Stimulated activated CD8-positive, alpha-beta memory T cell treated with anti-CD3 and anti-CD28 coated beads, Interleukin-15, amount 100 ng/mL, for 48 hours (primary cell): ENCODE measurements around the gene KIFAP3.
"Not testable (repeated sequence)": the region's sequence is repeated elsewhere in the genome, so short reads cannot be mapped to it uniquely, and the experiment has no call there.

Source experiments
- DNase-seq, 2 donors: peaks; one replicate each; pipeline ENCODE4 v3.0.0-alpha.2; 2020; ENCODE audit warnings: low read depth in 2 of 2

The KIFAP3 gene

DNA sequence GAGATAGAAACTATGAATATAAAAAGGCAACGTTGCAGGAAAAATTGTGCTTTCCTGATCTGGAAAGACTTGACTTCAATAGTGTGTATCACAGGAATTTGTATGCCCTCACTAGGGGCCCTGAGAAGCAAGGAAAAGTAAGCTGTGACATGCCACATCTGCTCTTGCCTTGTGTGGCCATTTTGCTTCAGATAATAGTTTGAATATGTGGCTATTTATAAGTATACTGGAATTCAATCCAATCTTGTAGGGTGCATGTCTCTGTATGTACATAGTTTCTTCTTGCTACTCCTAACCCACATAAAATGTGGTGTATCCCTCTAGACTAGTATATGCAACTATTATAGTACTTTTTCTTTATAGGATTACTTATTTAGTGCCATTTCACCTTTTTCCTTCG lies 149.7 kb downstream of the KIFAP3 start:
- no peak for DNase-seq

- DNase-seq = no peak
Measured at GRCh38 chr1:169924063-169924462, 150.4 kb downstream of the KIFAP3 start.

DNA sequence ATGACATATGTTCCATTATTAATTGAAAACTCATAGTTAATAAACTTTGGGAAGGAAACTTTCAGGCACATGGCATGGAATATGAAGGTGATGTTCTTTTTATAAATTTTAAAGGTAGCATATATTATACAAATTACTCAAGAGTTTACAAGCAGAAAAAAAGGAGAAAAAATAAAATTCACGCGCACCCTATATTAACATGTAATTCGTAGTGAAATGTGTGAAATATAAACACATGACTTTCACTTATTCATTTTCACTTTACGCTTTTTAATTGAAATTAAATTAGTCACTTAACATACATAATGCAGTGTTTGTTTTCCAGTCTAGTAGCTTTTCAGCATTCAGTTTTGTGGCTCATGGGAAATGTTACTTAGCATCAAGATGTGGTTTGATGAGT lies 153.4 kb downstream of the KIFAP3 start:
- DNase-seq = no peak

DNA sequence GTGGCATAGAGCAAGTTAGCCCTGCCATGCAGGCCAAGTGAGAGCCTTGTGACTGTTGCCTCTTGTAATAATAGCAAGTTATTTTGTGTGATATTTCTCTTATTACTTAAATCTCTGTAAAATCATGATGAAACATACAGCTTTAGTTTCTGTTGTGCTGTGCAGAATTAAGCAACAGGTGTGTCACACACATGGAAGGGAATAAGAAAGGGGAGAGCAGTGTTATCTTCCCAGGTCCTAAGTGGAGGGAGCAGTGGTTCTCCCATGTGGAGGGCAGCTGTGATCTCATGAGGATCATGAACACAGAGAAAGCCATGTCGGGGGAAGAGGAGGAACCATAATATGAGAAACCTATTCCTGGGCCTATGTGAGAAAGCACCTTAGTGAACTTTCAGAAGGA lies 155.6 kb downstream of the KIFAP3 start:
- DNase-seq = no peak

DNA sequence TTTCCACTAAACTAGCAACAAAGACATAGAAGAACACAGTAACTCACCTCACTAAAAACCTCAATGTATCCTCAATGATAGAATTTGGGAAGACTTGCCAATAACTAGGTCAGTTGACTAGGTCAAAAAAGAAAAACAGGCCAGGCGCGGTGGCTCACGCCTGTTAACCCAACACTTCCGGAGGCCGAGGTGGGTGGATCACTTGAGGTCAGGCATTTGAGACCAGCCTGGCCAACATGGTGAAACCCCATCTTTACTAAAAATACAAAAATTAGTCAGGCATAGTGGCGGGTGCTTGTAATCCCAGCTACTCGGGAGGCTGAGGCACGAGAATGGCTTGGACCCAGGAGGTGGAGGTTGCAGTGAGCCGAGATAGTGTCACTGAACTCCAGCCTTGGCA lies 156.3 kb downstream of the KIFAP3 start:
- DNase-seq = not testable (repeated sequence)

DNA sequence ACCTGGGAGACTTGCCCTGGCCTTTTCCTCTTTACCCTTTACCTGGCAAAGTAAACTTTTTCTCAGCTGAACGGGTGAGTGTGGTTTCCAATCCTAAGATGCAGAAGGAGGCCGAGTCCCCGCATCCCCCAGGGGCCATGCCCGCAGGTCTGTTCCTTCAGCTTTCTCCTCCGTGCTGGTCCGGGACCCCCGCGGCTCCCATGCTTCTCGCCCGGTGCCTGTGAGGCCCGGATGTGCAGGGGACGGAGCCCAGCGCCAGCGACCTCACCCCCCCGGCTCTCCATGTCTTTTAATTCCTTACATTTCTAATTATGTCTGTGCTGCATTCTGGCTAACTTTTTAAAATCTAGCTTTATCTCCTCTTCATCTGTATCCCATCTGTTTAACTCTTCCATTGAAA lies 159.3 kb downstream of the KIFAP3 start:
- DNase-seq = no peak

DNA sequence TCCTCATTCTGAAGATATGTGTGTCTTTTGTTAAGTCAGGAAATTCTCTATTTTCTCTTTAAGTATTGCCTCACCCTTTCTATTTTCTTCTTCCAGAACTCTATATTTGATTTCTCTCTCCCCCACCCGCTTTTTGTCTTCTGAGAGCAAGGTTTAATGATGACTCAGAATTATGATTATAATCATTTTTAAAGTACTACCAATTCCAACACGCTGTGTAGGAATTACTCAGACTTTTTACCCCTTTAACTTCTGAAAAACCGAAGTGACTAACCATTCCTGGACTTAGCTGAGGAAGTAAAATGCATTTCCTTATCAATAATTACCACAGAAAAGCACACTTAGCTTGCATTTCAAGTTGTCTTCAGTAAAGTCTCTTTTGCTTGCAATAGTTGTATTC lies 160.0 kb downstream of the KIFAP3 start:
- DNase-seq = no peak

DNA sequence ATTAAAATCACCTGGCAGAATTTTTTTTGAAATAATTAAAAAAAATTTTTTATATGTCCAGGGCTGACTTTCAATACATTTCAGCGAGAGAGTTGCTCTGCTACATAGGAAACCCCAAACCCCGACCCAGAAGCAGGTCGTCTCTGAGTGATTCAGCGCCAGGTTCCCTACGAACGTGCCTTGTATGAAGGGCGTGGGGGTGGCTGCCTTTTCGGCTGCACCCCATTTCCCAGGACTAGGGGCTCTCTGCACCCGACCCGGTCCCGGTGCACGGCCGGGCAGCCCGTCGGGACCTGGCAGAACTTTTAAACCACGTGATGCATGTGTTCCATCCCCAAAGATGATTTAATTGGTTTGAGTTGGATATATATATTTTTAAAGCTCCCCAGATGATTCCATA lies 165.0 kb downstream of the KIFAP3 start:
- DNase-seq = no peak

GRCh38 chr1:169906938-169907337 lies 167.6 kb downstream of the KIFAP3 start:
- DNase-seq = no peak

GRCh38 chr1:169904834-169905233 lies 169.7 kb downstream of the KIFAP3 start:
- DNase-seq = no peak

- DNase-seq = no peak
Measured at GRCh38 chr1:169902751-169903150, 171.7 kb downstream of the KIFAP3 start.

DNA sequence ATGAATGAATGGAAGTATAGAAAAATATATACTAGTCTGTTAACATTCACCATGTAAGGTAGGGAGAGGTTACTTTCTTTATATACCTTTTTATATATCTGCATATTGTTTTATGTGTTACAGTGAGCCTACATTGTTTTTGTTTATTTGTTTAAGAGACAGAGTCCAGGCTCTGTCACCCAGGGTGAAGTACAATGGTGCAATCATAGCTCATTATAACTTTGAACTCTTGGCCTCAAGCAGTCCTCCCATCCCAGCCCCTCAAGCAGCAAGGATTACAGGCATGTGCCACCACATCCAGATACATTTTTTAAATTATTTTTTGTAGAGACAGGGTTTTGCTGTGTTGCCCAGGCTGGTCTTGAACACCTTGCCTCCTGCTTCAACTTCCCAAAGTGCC lies 173.4 kb downstream of the KIFAP3 start:
- DNase-seq = no peak

- no peak for DNase-seq
Measured at GRCh38 chr1:169900571-169900970, 173.9 kb downstream of the KIFAP3 start.

DNA sequence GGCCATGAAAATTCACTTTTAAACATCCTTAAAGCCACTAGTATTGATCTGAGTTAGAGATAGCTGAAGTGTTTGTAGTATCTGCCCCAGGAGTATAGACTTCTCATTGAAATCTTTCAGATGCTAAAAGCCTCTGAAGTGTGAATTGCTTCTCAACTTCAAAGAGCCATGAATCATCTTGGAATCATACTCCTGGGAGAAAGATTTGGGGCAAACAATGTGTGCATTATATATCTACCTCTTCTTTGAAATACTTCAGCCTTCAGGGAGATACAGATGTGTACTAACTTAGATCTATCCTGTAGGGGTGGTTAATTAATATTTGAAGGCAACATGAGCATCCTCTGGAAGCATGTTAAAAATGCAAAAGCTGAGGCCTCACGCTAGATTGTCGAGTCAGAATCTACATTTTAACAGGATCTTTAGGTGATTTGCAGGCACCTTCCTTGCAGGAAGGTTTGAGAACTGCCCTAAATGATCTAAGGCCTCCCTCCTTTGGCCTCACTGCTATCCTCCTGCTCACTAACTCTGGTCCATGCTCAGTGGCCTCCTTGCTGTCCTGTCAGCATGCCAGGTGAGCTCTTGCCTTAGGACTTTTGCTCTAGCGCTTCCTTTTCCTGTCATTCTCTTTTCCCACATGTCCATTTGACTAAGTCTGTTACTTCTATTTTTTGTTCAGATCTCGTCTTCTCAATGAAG lies 174.8 kb downstream of the KIFAP3 start:
- DNase-seq = no peak

- no peak for DNase-seq
Measured at GRCh38 chr1:169896013-169896412, 178.5 kb downstream of the KIFAP3 start.

DNA sequence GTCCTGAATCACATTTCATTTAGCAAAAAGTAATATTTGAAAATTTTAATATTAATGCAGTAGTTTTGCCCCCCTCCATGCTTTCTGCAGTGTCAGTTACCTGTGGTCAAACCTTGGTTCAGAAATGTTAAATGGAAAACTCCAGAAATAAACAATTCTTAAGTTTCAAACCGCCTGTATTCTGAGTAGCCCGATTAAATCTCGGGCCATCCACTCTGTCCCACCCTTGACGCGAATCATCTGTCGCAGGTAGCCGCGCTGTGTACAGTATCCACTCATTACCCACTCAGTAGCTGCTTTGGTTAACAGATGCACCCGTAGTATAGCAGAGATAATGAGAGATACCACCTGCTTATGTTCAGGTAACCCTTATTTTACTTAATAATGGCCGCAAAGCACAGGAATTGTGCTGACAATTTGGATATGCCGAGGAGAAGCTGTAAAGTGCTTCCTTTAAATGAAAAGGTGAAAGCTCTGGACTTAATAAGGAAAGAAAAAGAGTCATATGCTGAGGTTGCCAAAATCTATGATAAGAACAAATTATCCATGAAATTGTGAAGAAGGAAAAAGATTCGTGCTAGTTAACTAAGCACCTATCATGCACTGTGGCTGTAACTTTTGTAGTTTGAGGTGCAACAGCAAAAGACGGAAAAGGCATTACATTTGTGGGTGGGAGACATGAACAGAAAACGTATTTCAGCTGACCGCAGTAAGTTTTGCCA lies 179.9 kb downstream of the KIFAP3 start:
- no peak for DNase-seq

DNA sequence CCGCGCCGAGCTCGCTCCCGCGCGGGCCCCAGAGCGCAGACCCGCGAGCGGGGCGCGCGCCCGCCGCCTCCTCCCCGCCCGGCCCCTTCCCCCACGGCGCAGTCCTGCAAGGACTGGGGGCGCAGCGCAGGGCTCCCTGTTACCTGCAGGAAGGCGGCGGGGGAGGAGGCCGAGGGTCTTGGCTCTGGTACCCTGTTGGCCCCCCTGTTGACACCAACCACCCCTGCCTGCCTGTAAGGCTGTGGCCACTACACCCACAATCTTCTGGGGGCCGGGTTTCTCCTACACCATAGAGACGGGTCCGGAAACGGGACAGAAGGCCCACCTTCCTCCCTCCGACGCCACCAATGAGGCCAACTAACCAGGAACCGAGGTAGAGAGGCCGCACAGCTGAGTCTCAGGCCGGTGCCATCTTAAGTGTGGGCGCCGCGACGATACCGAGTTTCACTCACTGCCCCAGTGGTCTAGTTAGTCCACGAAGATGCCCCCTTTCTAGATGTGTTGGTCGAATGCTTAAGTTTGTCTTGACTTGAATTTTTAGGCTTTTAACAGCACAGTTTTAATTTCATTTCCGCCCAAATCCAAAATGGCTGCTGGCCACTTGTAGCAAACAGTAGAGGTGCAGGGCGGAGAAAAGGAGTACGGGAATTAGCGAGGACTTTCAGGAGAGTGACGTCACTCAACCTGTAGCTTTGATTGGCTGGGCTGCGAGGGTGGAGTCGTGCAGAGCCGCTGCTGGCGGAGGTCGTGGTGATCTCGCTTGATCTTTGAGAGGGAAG lies 180.7 kb downstream of the KIFAP3 start, which contains the start of gene SCYL3:
Gene SCYL3 (minus strand): TSS at position 252 of the 779 bp plus-strand sequence. CDS start 5,056 bp downstream, outside the sequence.
- peak; percentile 83 to 85 for DNase-seq

GRCh38 chr1:169892927-169893644 lies 181.4 kb downstream of the KIFAP3 start:
- no peak for DNase-seq

- no peak for DNase-seq
Measured at GRCh38 chr1:169892176-169892926, 182.1 kb downstream of the KIFAP3 start.

DNA sequence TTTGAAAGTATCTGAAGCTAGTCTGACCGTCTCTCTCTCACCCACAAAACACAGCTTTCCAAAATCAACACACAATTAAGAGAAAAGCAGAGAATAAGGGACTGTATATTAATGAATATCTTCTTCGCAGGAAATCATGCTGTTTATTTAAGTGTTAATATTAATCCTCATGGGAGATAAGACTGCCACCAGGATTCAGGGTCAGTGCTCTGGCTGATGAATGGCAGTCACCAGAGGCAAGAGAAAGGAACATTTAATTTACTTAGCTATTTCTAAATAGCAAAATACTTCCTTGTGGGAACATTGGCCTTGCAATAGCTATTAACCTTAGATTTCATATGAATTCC lies 183.0 kb downstream of the KIFAP3 start:
- DNase-seq = no peak
